Measurements from ENCODE around the gene CDKL4. TPM values are rescaled to one million over a fixed set of nuclear protein-coding genes. Genes with fewer than 3 reads are reported as not detected.

The CDKL4 gene
- total RNA-seq, 4 donors from 2014 or later: 0.34 to 2.5 (median 0.96) TPM

DNA sequence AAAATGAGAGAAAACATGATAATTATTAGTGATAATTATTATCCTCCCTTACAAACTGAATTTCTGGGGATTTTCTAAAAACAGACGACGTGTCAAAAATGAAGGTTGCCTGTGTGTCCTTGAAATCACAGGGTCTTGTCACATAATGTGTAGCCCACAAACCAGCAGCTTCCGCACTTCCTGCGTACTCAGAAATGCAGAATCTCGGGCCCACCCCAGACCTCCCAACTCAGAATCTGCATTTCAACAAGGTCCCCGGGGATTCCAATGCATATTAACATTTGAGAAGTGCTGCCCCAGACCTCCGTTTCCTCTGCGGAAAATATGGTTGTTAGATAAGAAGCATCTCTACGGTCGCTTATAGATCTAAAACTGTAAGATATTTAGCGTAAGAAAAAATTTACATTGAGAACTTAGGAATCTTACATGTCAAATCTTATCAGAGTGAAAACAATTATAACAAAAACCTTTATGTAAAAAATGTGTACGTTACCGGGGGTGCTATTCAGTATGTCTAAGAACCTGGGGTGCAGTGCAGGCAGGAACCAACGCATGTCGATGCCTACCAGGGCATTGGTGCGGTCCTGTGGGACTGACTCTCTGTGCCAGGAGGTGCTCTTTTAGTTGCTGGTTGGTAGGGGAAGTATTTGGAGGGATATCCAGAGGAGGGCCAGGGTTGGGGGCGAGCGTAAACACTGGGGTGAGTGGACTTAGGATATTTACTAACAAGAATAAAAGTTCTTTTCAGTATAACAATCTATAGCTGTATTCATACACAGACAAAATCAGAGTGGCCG is 15.2 kb downstream of the CDKL4 start:
- H3K4me3 ChIP-seq (replicated peaks in 1 of 3): no peak overlapping the region
- intact Hi-C loops (cut with DNase I): loop anchor here (2.0 to 10.0 kb wide), 2 partner anchors 168 to 284 kb away; no protein-coding TSS in a partner anchor
- H3K36me3 ChIP-seq: no peaks in the 10 kb centered on the region
- 33 to 37% methylated on average over 19 of the region's 19 CpGs for WGBS, 2 donors
- no peak for DNase-seq
- H3K4me1 ChIP-seq: peaks cover 0 to 5% of the 10 kb centered on the region in 2 donors
- no peaks in the 10 kb centered on the region for H3K9me3 ChIP-seq
- H3K27me3 ChIP-seq: no peaks in the 10 kb centered on the region
- TF ChIP-seq, protein P1, sequence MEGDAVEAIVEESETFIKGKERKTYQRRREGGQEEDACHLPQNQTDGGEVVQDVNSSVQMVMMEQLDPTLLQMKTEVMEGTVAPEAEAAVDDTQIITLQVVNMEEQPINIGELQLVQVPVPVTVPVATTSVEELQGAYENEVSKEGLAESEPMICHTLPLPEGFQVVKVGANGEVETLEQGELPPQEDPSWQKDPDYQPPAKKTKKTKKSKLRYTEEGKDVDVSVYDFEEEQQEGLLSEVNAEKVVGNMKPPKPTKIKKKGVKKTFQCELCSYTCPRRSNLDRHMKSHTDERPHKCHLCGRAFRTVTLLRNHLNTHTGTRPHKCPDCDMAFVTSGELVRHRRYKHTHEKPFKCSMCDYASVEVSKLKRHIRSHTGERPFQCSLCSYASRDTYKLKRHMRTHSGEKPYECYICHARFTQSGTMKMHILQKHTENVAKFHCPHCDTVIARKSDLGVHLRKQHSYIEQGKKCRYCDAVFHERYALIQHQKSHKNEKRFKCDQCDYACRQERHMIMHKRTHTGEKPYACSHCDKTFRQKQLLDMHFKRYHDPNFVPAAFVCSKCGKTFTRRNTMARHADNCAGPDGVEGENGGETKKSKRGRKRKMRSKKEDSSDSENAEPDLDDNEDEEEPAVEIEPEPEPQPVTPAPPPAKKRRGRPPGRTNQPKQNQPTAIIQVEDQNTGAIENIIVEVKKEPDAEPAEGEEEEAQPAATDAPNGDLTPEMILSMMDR (IDR thresholded peaks at IDR 0.05): peak in 1 of 6 experiments; percentile 5
- no peak for TF ChIP-seq POLR2A (IDR thresholded peaks at IDR 0.05)
- no peak overlapping the region for H3K27ac ChIP-seq

DNA sequence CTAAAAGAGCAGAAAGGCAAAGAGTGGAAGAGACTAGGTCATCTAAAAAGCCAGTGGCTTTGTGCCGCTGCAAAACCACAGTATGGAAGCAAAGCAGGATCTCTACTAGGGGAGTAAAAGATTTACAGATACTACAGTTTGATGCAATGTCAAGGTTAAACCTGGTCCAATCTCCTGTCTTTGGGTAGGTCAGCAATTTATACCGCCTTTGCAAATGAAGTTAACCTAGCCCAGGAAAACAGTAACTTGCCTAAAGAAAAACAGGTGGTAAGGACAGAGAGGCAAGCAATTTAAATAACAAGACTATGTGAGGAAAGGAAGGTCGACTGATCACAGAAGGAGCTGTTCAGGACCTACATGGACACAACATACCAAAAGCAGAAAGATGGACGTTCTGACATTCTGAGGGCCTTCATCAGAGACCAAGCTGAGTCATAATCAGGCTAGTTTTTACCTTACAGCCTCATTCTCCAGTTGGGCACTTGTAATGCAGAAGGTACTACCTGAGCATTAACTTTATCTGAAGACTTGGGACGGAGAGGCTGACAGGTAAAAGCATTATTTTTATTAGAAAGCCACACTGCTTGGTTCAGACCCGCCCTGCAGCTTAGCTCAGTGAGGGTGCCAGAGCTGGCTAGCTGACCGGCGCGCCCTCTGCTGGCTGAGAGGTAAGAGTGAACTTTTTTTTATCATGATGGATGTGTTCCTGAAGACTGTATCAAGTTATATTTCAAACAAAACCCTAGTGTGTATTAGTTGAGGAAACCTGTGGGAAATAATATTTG is 15.9 kb downstream of the CDKL4 start:
- H3K36me3 ChIP-seq: no peaks in the 10 kb centered on the region
- TF ChIP-seq, protein P1 (IDR thresholded peaks at IDR 0.05): peak; percentile 63 to 86 (median 80)
- TF ChIP-seq POLR2A (IDR thresholded peaks at IDR 0.05): no peak
- no peak overlapping the region for H3K27ac ChIP-seq
- H3K4me3 ChIP-seq (replicated peaks in 1 of 3): no peak overlapping the region
- intact Hi-C loops (cut with DNase I): loop anchor here (2.0 to 10.0 kb wide), 2 partner anchors 167 to 283 kb away; no protein-coding TSS in a partner anchor
- H3K27me3 ChIP-seq: no peaks in the 10 kb centered on the region
- DNase-seq: peak; percentile 78 to 82
- peaks cover 0 to 5% of the 10 kb centered on the region in 2 donors for H3K4me1 ChIP-seq
- 17 to 19% methylated on average over 9 of the region's 9 CpGs for WGBS, 2 donors
- no peaks in the 10 kb centered on the region for H3K9me3 ChIP-seq

DNA sequence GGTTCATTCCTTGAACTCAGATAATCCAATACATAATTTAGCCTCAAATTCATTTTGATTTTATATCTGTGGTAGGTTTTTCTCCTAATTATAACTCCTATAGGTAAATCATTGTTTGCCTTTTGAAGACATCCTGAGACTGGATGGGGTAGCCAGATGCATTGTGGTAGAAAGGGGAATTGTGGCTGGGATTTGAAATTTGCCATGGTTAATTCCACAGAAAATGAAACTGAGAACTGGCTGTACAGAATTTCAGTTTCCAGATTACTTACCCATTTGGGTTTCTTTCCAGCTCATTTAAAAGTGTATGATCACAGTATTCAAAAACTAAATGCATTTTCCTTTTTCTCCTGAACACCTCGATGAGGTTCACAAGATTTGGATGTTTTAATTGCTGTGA is 18.2 kb downstream of the CDKL4 start:
- H3K36me3 ChIP-seq: no peaks in the 10 kb centered on the region
- no peak overlapping the region for H3K27ac ChIP-seq
- no peaks in the 10 kb centered on the region for H3K27me3 ChIP-seq
- DNase-seq: no peak
- no peak overlapping the region for H3K4me3 ChIP-seq (replicated peaks in 1 of 3)
- no peaks in the 10 kb centered on the region for H3K9me3 ChIP-seq
- WGBS, 2 donors: 77 to 85% methylated on average over 1 of the region's 1 CpG
- H3K4me1 ChIP-seq: peaks cover 0 to 5% of the 10 kb centered on the region in 2 donors
- intact Hi-C loops (cut with DNase I): loop anchor here (10.0 kb wide), 1 partner anchor 281 kb away; no protein-coding TSS in a partner anchor
- TF ChIP-seq, protein P1 (IDR thresholded peaks at IDR 0.05): no peak
- no peak for TF ChIP-seq POLR2A (IDR thresholded peaks at IDR 0.05)

DNA sequence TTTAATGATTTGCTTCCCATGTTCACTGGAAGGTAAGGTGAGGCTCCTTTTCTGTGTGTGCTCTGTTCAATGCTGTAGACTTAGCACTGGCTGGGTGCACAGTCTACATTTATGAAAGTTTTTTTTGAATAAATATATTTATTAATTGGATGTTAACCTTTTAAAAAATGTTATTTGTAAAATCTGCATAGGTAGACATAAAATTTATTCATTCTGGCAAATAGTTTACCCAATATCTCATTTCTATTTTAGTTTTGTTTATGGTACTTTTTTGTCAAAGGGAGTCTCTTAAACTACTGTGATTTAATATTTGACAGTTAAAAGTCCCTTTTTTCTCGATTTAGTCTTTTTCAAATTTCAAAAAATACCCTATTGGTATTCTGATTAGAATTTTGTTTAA is 19.9 kb downstream of the CDKL4 start:
- no peak for DNase-seq
- TF ChIP-seq, protein P1 (IDR thresholded peaks at IDR 0.05): no peak
- no peak for TF ChIP-seq POLR2A (IDR thresholded peaks at IDR 0.05)
- no peak overlapping the region for H3K4me3 ChIP-seq (replicated peaks in 1 of 3)
- H3K4me1 ChIP-seq: peaks cover 0 to 5% of the 10 kb centered on the region in 2 donors
- no peaks in the 10 kb centered on the region for H3K36me3 ChIP-seq
- intact Hi-C loops (cut with DNase I): loop anchor here (10.0 kb wide), 1 partner anchor 279 kb away; no protein-coding TSS in a partner anchor
- H3K27ac ChIP-seq: no peak overlapping the region
- H3K27me3 ChIP-seq: no peaks in the 10 kb centered on the region
- 92 to 94% methylated on average over 1 of the region's 1 CpG for WGBS, 2 donors
- no peaks in the 10 kb centered on the region for H3K9me3 ChIP-seq

Data from thyroid gland (tissue), 4 donors.